GOT3 (cell line): ENCODE data around the gene KLHL25.

Experiments
- DNase-seq: peaks from one replicate; lab custom pipeline; 2025; ENCODE audit warnings: mixed read lengths; lab: John Stamatoyannopoulos, UW

Gene KLHL25

GRCh38 chr15:85760049-85760448 is 34.7 kb downstream of the KLHL25 start:
- DNase-seq = peak; percentile 99

- no peak for DNase-seq
Measured at GRCh38 chr15:85759376-85759775, 35.3 kb downstream of the KLHL25 start.

- no peak for DNase-seq
Measured at GRCh38 chr15:85758655-85758978, 36.1 kb downstream of the KLHL25 start.

- no peak for DNase-seq
Measured at GRCh38 chr15:85757939-85758654, 36.6 kb downstream of the KLHL25 start.

- no peak for DNase-seq
Measured at GRCh38 chr15:85757073-85757938, 37.4 kb downstream of the KLHL25 start.

GRCh38 chr15:85756411-85757072 is 38.2 kb downstream of the KLHL25 start:
- DNase-seq = no peak

GRCh38 chr15:85755942-85756341 is 38.8 kb downstream of the KLHL25 start:
- no peak for DNase-seq

- DNase-seq = no peak
Measured at GRCh38 chr15:85755471-85755870, 39.3 kb downstream of the KLHL25 start.

GRCh38 chr15:85754989-85755388 is 39.7 kb downstream of the KLHL25 start:
- DNase-seq = no peak

GRCh38 chr15:85753791-85754452 is 40.8 kb downstream of the KLHL25 start:
- DNase-seq = no peak

- DNase-seq = no peak
Measured at GRCh38 chr15:85753261-85753660, 41.5 kb downstream of the KLHL25 start.

GRCh38 chr15:85752491-85752961 is 42.2 kb downstream of the KLHL25 start:
- DNase-seq = no peak

GRCh38 chr15:85752124-85752475 is 42.6 kb downstream of the KLHL25 start:
- DNase-seq = no peak

GRCh38 chr15:85751291-85752123 is 43.2 kb downstream of the KLHL25 start:
- no peak for DNase-seq

- DNase-seq = no peak
Measured at GRCh38 chr15:85750319-85751290, 44.1 kb downstream of the KLHL25 start.

- no peak for DNase-seq
Measured at GRCh38 chr15:85749261-85750151, 45.2 kb downstream of the KLHL25 start.

- no peak for DNase-seq
Measured at GRCh38 chr15:85748729-85749128, 46.0 kb downstream of the KLHL25 start.

- no peak for DNase-seq
Measured at GRCh38 chr15:85748176-85748575, 46.5 kb downstream of the KLHL25 start.

GRCh38 chr15:85746641-85747040 is 48.1 kb downstream of the KLHL25 start:
- DNase-seq = no peak
